Vagina (tissue), 2 donors: ENCODE results near the gene RBM20. TPM values are rescaled to one million over a fixed set of nuclear protein-coding genes. Genes with fewer than 3 reads are reported as not detected.

Source experiments
- DNase-seq, 2 donors: peaks; one replicate each; pipeline ENCODE4 v3.0.0-alpha.2; 2017; ENCODE audit errors: extremely low spot score in 2 of 2
- H3K27ac ChIP-seq: fragments of 200-600 bp; sonication (generic); one replicate; pipeline ENCODE4 v1.5.1; 2019
- H3K27me3 ChIP-seq: fragments of 200-600 bp; sonication (generic); one replicate; pipeline ENCODE4 v1.5.1; 2019
- H3K36me3 ChIP-seq, 2 donors: fragments of 200-600 bp; sonication (generic); one replicate each; pipeline ENCODE4 v1.5.1; 2017 to 2019
- H3K4me1 ChIP-seq: fragments of 200-600 bp; sonication (generic); one replicate; pipeline ENCODE4 v1.5.1; 2019
- H3K4me3 ChIP-seq, 2 donors: fragments of 200-600 bp; sonication (generic); 1 replicate in 1 of 2; 2 replicates in 1 of 2; pipeline ENCODE4 v1.5.1; 2016 to 2019
- H3K9me3 ChIP-seq: fragments of 200-600 bp; sonication (generic); one replicate; pipeline ENCODE4 v1.5.1; 2019
- CTCF ChIP-seq, 3 experiments: fragments of 450-650 bp in 2 of 3; fragments of 200-600 bp in 1 of 3; sonication (generic) in 1 of 3; IDR thresholded peaks; one replicate each; pipeline ENCODE4 v1.5.1; 2017 to 2019; ENCODE audit warnings: antibody characterized with exemption in 3 of 3, mild to moderate bottlenecking in 2 of 3, moderate library complexity in 2 of 3
- POLR2A ChIP-seq, 2 donors: fragments of 450-650 bp; IDR thresholded peaks; one replicate each; pipeline ENCODE4 v1.6.1; 2017; ENCODE audit warnings: antibody characterized with exemption in 2 of 2, mild to moderate bottlenecking in 2 of 2, moderate library complexity in 2 of 2
- POLR2AphosphoS5 ChIP-seq, 2 donors: sonication (generic); formaldehyde crosslinking; IDR thresholded peaks; one replicate each; pipeline ENCODE4 v1.9.0; 2017; ENCODE audit warnings: antibody characterized with exemption in 2 of 2, mild to moderate bottlenecking in 2 of 2, low read depth in 1 of 2; ENCODE audit not compliant: insufficient read depth in 1 of 2
- intact Hi-C: fragments of 100-400 bp; cut with DNase I; formaldehyde crosslinking; loops from one replicate; pipeline ENCODE4 v1.15.1; 2023
- total RNA-seq: library from RNA; depleted of rRNA; stranded (reverse); fragments of >200 nt; gene quantifications from one replicate; pipeline ENCODE4 v1.2.3, GENCODE V29; 2016

Gene RBM20
- total RNA-seq, 1 donor from 2014 or later: 5.2 TPM

DNA sequence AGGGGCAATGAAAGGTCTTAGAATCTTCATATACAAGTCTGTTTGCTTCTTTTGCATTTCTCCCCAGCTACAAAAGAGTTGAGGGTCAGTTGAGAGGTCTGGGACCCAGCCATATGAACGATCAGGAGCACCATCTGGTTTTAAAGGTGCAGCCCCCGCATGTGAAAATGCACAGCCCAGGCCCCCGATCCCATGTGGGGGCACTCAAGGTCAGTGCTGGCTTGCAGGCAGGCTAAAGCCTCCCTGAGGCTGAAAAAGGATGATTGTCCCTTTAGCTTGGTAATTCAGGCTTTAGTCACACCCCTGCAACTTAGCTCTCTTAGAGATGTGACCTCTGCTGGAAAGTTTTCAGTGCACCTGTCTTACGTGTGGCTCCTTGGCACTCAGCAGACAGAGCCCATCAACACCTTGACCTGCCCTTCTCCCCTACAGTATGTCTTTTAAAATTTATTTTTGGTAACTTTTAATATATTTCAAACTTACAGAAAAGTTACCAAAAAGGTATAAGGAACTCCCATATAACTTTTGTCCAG is 147.5 kb downstream of the RBM20 start:
- no peaks in the 10 kb centered on the region for H3K36me3 ChIP-seq
- H3K9me3 ChIP-seq: no peaks in the 10 kb centered on the region
- intact Hi-C loops: no loop called here
- TF ChIP-seq POLR2AphosphoS5 (IDR thresholded peaks at IDR 0.05; ENCODE audit: insufficient read depth in 1 of 2, low read depth in 1 of 2) (no peak), POLR2A (IDR thresholded peaks at IDR 0.05) (no peak), CTCF (IDR thresholded peaks at IDR 0.05) (no peak)
- peaks cover 11% of the 10 kb centered on the region for H3K4me1 ChIP-seq
- no peak for DNase-seq
- H3K4me3 ChIP-seq: no peak overlapping the region
- no peaks in the 10 kb centered on the region for H3K27me3 ChIP-seq
- no peak overlapping the region for H3K27ac ChIP-seq

DNA sequence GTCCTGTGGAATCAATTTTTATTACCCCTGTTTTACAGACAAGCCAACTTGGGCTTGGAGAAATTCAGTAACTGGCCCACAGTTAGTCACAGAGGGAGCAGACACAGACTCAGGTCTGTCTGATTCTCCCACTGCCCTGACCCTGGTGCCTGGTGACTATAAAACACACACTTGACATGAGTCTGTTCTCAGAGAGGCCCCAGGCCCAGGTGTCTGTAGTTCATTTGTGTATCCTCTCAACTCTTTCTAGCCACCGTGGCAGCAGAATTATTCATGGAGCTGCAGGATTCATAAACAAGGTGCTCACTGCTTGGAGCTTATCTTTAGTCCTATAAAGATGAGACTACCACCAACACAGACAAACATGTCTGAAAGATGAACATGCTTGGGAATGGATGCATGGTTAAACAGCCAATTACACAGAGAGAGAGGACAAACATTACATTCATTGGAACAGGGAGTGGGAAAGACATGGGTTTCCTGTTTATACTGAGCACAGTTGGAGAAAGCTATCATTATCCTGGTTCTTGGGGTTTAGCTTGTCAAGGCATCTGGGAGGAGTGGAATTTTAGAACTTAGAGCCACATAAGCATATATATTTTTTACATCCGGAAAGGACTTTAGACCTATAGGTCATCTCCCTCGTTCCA is 148.5 kb downstream of the RBM20 start:
- intact Hi-C loops: no loop called here
- H3K4me3 ChIP-seq: no peak overlapping the region
- no peak overlapping the region for H3K27ac ChIP-seq
- H3K4me1 ChIP-seq: peaks cover 11% of the 10 kb centered on the region
- TF ChIP-seq POLR2A (IDR thresholded peaks at IDR 0.05) (no peak), POLR2AphosphoS5 (IDR thresholded peaks at IDR 0.05; ENCODE audit: insufficient read depth in 1 of 2, low read depth in 1 of 2) (no peak), CTCF (IDR thresholded peaks at IDR 0.05) (no peak)
- no peaks in the 10 kb centered on the region for H3K36me3 ChIP-seq
- H3K9me3 ChIP-seq: no peaks in the 10 kb centered on the region
- H3K27me3 ChIP-seq: no peaks in the 10 kb centered on the region
- DNase-seq: no peak

DNA sequence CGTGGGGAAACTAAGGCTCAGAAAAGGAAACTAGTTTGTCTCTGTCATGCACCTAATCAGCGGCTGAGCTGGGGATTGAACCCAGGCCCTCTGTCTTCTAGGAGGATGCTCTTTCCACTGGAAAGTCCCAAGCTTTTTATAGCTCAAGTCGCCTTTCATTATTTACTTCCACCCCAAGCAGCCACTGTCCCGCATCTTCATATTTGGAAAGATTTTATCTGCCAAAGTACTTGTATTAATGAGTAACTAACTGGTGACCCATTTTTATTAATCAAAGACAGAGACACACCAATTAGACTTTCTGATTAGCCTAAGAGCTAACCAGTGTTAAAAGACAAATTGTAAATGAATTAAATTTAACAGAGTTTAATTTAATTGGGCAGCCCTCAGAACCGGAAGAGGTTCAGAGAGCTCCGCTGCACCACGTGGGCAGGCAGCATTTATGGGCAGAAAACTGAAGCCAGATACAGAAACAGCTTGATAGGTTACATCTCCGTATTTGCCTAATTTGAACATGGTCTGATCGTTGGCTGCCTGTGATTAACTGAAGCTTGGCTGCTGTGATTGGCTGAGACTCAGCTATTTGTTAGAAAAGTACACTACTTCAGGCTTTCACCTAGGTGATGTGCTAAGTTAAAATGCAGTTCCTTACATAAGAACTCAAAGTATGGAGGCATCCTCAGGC is 149.1 kb downstream of the RBM20 start:
- no peaks in the 10 kb centered on the region for H3K36me3 ChIP-seq
- no peak for TF ChIP-seq CTCF (IDR thresholded peaks at IDR 0.05)
- no peak for TF ChIP-seq POLR2A (IDR thresholded peaks at IDR 0.05)
- no peak for TF ChIP-seq POLR2AphosphoS5 (IDR thresholded peaks at IDR 0.05; ENCODE audit: insufficient read depth in 1 of 2, low read depth in 1 of 2)
- H3K4me1 ChIP-seq: peaks cover 11% of the 10 kb centered on the region
- H3K27ac ChIP-seq: no peak overlapping the region
- no peaks in the 10 kb centered on the region for H3K9me3 ChIP-seq
- DNase-seq: no peak
- intact Hi-C loops: no loop called here
- H3K4me3 ChIP-seq: no peak overlapping the region
- H3K27me3 ChIP-seq: no peaks in the 10 kb centered on the region

DNA sequence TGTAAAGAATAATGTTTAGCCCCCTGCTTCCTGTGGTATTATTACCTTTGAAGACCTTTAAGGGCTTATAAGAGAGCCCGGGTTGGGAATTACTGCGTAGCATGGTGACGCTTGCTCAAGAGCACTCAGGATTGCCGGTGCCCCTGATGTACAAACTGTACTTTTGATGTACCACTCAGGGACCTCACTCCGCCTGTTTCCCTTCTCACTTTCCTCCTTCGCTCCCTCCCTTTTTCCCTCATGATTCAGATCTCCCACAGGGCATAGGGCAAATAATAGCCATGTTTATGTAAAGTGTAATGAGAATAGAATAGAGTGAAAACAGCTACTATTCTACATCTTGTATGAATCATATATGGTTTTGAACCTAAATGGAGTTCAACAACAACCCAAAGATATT is 149.8 kb downstream of the RBM20 start:
- H3K27me3 ChIP-seq: no peaks in the 10 kb centered on the region
- TF ChIP-seq POLR2A (IDR thresholded peaks at IDR 0.05) (no peak), POLR2AphosphoS5 (IDR thresholded peaks at IDR 0.05; ENCODE audit: insufficient read depth in 1 of 2, low read depth in 1 of 2) (no peak), CTCF (IDR thresholded peaks at IDR 0.05) (no peak)
- no peaks in the 10 kb centered on the region for H3K9me3 ChIP-seq
- no peaks in the 10 kb centered on the region for H3K36me3 ChIP-seq
- no peak overlapping the region for H3K4me3 ChIP-seq
- H3K4me1 ChIP-seq: peaks cover 11% of the 10 kb centered on the region
- intact Hi-C loops: no loop called here
- no peak overlapping the region for H3K27ac ChIP-seq
- DNase-seq: no peak

DNA sequence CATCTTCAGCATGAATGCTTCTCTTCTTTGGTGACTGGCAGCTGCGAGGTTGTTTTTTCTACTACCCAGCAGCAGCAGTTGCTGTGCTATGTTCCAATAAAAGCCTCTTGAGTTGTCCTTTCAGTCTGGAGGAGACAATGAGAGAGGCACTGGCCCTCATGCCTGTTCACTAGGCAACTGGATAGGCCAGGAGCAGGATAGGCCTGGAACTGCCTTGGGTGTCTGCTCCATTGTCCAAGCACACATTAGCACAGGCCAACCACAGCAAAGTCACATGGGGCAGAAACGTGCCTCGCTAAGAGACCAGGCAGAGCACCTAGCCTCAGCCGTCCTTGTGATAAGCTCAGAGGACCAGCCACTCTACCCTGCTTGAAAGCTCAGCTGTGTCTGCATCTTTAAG is 150.7 kb downstream of the RBM20 start:
- TF ChIP-seq POLR2A (IDR thresholded peaks at IDR 0.05) (no peak), CTCF (IDR thresholded peaks at IDR 0.05) (no peak), POLR2AphosphoS5 (IDR thresholded peaks at IDR 0.05; ENCODE audit: insufficient read depth in 1 of 2, low read depth in 1 of 2) (no peak)
- no peak for DNase-seq
- Histone ChIP-seq H3K4me3 (no peak overlapping the region), H3K4me1 (peaks cover 11% of the 10 kb centered on the region), H3K36me3 (no peaks in the 10 kb centered on the region), H3K9me3 (no peaks in the 10 kb centered on the region), H3K27ac (no peak overlapping the region), H3K27me3 (no peaks in the 10 kb centered on the region)
- intact Hi-C loops: no loop called here
